ENCODE results near the gene FRAT1. TPM values are rescaled to one million over a fixed set of nuclear protein-coding genes. Genes with fewer than 3 reads are reported as not detected.

Gene FRAT1
- total and polyA plus RNA-seq, 2 donors (not counting 3 experiments of a cell fraction or from before 2014, with no cell fraction given): 2.2 to 3.2 TPM

DNA sequence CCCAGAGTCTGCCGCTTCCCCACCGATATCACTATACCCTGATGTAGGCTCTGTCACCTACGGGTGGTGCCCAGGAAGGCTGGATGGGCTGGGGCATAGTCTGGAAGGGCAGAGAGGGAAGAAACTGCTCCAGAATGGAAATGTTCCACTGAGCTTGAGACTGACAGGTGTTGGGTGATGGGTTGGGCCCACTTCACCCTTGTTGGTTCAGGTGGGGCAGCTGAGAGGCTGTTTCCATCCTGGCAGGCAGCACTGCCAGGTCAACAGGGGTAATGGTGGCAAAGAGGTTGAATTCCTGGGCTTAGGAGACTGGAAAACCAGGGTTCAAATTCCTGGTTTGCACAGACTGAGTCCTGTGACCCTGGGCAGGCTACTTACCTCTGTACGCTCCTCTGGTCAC, 44.0 kb downstream of the FRAT1 start:
- FAIRE-seq: no peak

More for the DNA sequence above, 44.0 kb downstream of the FRAT1 start:
- no peaks in the 10 kb centered on the region for H3K79me2 ChIP-seq (ENCODE audit: control insufficient read depth, insufficient read depth, low read length)
- CTCF ChIA-PET: interaction anchor here (1.7 kb wide), 1 partner anchor 290 kb away, joined by 4 read pairs; no protein-coding TSS in a partner anchor
- no peak overlapping the region for H3K9ac ChIP-seq (replicated peaks; ENCODE audit: extremely low read depth, insufficient read depth, low read length)
- no TSS peak for BruUV-seq (replicated peaks)
- H3K27me3 ChIP-seq (ENCODE audit: control insufficient read depth in 2 of 2, insufficient read depth in 2 of 2, low read length in 2 of 2): no peaks in the 10 kb centered on the region
- H3K4me1 ChIP-seq (ENCODE audit: control insufficient read depth, extremely low read depth, insufficient read depth, low read length): peaks cover 3% of the 10 kb centered on the region
- H3K9me3 ChIP-seq (replicated peaks; ENCODE audit: control insufficient read depth, insufficient read depth, low read length): no peaks in the 10 kb centered on the region
- POLR2A ChIA-PET: no interaction called here
- no peak overlapping the region for H3K4me3 ChIP-seq (replicated peaks in 1 of 3; ENCODE audit: insufficient read depth in 1 of 3, low read depth in 1 of 3, low read length in 3 of 3)
- H4K20me1 ChIP-seq (replicated peaks; ENCODE audit: control insufficient read depth, extremely low read depth, insufficient read depth, low read length): no peaks in the 10 kb centered on the region
- H3K36me3 ChIP-seq (ENCODE audit: control insufficient read depth in 2 of 2, extremely low read depth in 1 of 2, insufficient read depth in 2 of 2, low read length in 2 of 2): peaks cover 0 to 14% of the 10 kb centered on the region in 2 experiments
- no peak overlapping the region for H2AFZ ChIP-seq (ENCODE audit: low read depth, low read length)
- H3K27ac ChIP-seq (ENCODE audit: insufficient read depth, low read depth, low read length): no peak overlapping the region
- intact Hi-C loops (cut with micrococcal nuclease) (no loop called here), dilution Hi-C loops (cut with MboI; ENCODE audit: extremely low pct_ligation_motif_present, low sequenced_read_pairs) (no loop called here)
- DNase-seq (ENCODE audit: low read depth, low spot score): no peak
- TF ChIP-seq JUN (IDR thresholded peaks at IDR 0.05; ENCODE audit: borderline replicate concordance, insufficient read depth, insufficient read length, low read depth) (no peak), FOS (IDR thresholded peaks at IDR 0.05; ENCODE audit: borderline replicate concordance, insufficient read depth, low read length) (no peak), MYC (IDR thresholded peaks at IDR 0.05; ENCODE audit: low read depth, low read length) (no peak), EZH2 (IDR thresholded peaks at IDR 0.05; ENCODE audit: borderline replicate concordance, low read depth, low read length, severe bottlenecking) (no peak), GATA2 (IDR thresholded peaks at IDR 0.05; ENCODE audit: insufficient read depth, insufficient read length, low read depth, low read length) (no peak), POLR2AphosphoS5 (IDR thresholded peaks at IDR 0.05; ENCODE audit: insufficient read depth, low read depth, low read length) (no peak), POLR2A (IDR thresholded peaks at IDR 0.05; ENCODE audit: low read depth, low read length) (no peak)
- TF ChIP-seq, protein P1, sequence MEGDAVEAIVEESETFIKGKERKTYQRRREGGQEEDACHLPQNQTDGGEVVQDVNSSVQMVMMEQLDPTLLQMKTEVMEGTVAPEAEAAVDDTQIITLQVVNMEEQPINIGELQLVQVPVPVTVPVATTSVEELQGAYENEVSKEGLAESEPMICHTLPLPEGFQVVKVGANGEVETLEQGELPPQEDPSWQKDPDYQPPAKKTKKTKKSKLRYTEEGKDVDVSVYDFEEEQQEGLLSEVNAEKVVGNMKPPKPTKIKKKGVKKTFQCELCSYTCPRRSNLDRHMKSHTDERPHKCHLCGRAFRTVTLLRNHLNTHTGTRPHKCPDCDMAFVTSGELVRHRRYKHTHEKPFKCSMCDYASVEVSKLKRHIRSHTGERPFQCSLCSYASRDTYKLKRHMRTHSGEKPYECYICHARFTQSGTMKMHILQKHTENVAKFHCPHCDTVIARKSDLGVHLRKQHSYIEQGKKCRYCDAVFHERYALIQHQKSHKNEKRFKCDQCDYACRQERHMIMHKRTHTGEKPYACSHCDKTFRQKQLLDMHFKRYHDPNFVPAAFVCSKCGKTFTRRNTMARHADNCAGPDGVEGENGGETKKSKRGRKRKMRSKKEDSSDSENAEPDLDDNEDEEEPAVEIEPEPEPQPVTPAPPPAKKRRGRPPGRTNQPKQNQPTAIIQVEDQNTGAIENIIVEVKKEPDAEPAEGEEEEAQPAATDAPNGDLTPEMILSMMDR (IDR thresholded peaks at IDR 0.05; ENCODE audit: extremely low read depth in 1 of 2, insufficient read depth in 1 of 2, low read depth in 1 of 2, low read length in 2 of 2): no peak
- TF ChIP-seq, protein P2, sequence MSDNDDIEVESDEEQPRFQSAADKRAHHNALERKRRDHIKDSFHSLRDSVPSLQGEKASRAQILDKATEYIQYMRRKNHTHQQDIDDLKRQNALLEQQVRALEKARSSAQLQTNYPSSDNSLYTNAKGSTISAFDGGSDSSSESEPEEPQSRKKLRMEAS (IDR thresholded peaks at IDR 0.05; ENCODE audit: insufficient read depth, insufficient read length): no peak
- H3K4me2 ChIP-seq (ENCODE audit: insufficient read depth, low read length): no peak overlapping the region
- H3K9me1 ChIP-seq (replicated peaks; ENCODE audit: control insufficient read depth, extremely low read depth, insufficient read depth, low read length): no peaks in the 10 kb centered on the region

Measured in endothelial cell of umbilical vein (primary cell).